Natural killer cell (primary cell): ENCODE results near the gene MAK. TPM values are rescaled to one million over a fixed set of nuclear protein-coding genes. Genes with fewer than 3 reads are reported as not detected.
A peak's percentile ranks its signal among the peaks of the same experiment; 100 is the strongest.

Source experiments
- ATAC-seq, 3 donors: fragments of 150-1000 bp in 2 of 3; fragments of 200-7000 bp in 1 of 3; cut with Tn5 transposase; 1 replicate in 1 of 3; 2 replicates in 2 of 3; pipeline ENCODE4 v1.10.0; 2021; ENCODE audit warnings: mild to moderate bottlenecking in 2 of 3, moderate library complexity in 2 of 3
- DNase-seq, 2 donors: peaks; one replicate each; pipeline versions ENCODE4 v3.0.0 to v3.0.0-alpha.2; 2013 to 2021; ENCODE audit warnings: mixed read lengths in 1 of 2
- H3K27ac ChIP-seq: one replicate; pipeline ENCODE4 v1.5.1; 2013; ENCODE audit warnings: mild to moderate bottlenecking, low read length
- H3K27me3 ChIP-seq: one replicate; pipeline ENCODE4 v1.6.1; 2013; ENCODE audit warnings: low read length; ENCODE audit not compliant: control insufficient read depth, insufficient read depth
- H3K36me3 ChIP-seq: one replicate; pipeline ENCODE4 v1.6.1; 2013; ENCODE audit warnings: low read length; ENCODE audit not compliant: control insufficient read depth, insufficient read depth
- H3K4me1 ChIP-seq: one replicate; pipeline ENCODE4 v1.6.1; 2013; ENCODE audit warnings: low read length; ENCODE audit not compliant: control insufficient read depth, insufficient read depth
- H3K4me3 ChIP-seq: one replicate; pipeline ENCODE4 v1.5.1; 2013; ENCODE audit warnings: low read length
- H3K9me3 ChIP-seq: one replicate; pipeline ENCODE4 v1.6.1; 2013; ENCODE audit warnings: low read length; ENCODE audit not compliant: control insufficient read depth, insufficient read depth
- H3K27ac Mint-ChIP-seq, 2 donors: one replicate each; pipeline ENCODE4 v1.8.0; 2022; ENCODE audit warnings: mild to moderate bottlenecking in 2 of 2, mixed read lengths in 2 of 2, moderate library complexity in 1 of 2
- H3K27me3 Mint-ChIP-seq, 2 donors: one replicate each; pipeline ENCODE4 v1.8.0; 2022; ENCODE audit warnings: low read depth in 2 of 2, mixed read lengths in 2 of 2
- H3K36me3 Mint-ChIP-seq: one replicate; pipeline ENCODE4 v1.8.0; 2022; ENCODE audit warnings: mixed read lengths
- H3K4me1 Mint-ChIP-seq, 2 donors: one replicate each; pipeline ENCODE4 v1.8.0; 2022; ENCODE audit warnings: mixed read lengths in 2 of 2
- H3K4me3 Mint-ChIP-seq: one replicate; pipeline ENCODE4 v1.8.0; 2022; ENCODE audit warnings: mild to moderate bottlenecking, moderate library complexity, mixed read lengths
- H3K9me3 Mint-ChIP-seq, 2 donors: one replicate each; pipeline ENCODE4 v1.8.0; 2022; ENCODE audit warnings: mixed read lengths in 2 of 2
- CTCF ChIP-seq: fragments of 200-600 bp; IDR thresholded peaks from one replicate; pipeline ENCODE4 v1.8.0; 2022; ENCODE audit warnings: antibody characterized with exemption
- WGBS: methylation state at CpG from one replicate; pipeline ENCODE4 v1.1.7; 2013; ENCODE audit warnings: missing lambda C conversion rate; ENCODE audit not compliant: insufficient coverage; 5-methylcytosine and 5-hydroxymethylcytosine counted together
- intact Hi-C: fragments of 100-400 bp; cut with micrococcal nuclease; formaldehyde crosslinking; loops from one replicate; pipeline ENCODE4 v1.14.2; 2022
- total RNA-seq, 4 donors: library from RNA; stranded (reverse); fragments of 120-200 nt in 1 of 4; gene quantifications; one replicate each; pipeline versions ENCODE4 v1.2.3 to v1.2.4, GENCODE V29; 2013 to 2022

Gene MAK
- total RNA-seq, 3 donors from 2014 or later (not counting 1 experiment from before 2014, with no cell fraction given): 0.41 to 0.66 (median 0.65) TPM

DNA sequence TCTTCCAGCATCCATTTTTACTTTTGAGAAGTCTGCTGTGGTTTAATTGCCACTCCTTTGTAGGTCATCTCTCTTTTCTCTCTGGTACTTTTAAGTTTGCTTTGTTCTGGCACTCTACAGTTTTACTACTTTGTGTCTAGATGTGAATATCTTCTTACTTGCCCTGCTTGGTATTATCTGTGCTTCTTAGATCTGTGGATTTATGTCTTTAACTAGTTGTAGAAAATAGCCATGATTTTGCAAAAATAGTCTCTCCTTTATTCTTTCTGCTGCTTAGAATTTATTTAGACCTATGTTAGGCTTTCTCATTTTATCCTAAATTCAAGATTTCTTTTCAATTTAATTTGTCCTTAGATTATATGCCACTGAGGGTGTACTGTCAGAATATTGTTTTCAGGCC, 5.2 kb upstream of the MAK start:
- no peak overlapping the region for H3K4me3 Mint-ChIP-seq
- no peaks in the 10 kb centered on the region for H3K36me3 ChIP-seq
- H3K27ac ChIP-seq: no peak overlapping the region
- intact Hi-C loops: no loop called here
- H3K9me3 ChIP-seq: no peaks in the 10 kb centered on the region
- H3K27me3 ChIP-seq: peaks cover 15% of the 10 kb centered on the region
- no peak for TF ChIP-seq CTCF
- DNase-seq (no peak), ATAC-seq (no peak)
- H3K27me3 Mint-ChIP-seq: peaks cover 27 to 33% of the 10 kb centered on the region in 2 donors
- H3K4me1 ChIP-seq: peaks cover 6% of the 10 kb centered on the region
- H3K4me1 Mint-ChIP-seq: peaks cover 6 to 9% of the 10 kb centered on the region in 2 donors
- H3K9me3 Mint-ChIP-seq: no peaks in the 10 kb centered on the region
- no peak overlapping the region for H3K27ac Mint-ChIP-seq
- H3K4me3 ChIP-seq: no peak overlapping the region
- H3K36me3 Mint-ChIP-seq: no peaks in the 10 kb centered on the region

GRCh38 chr6:10838794-10839333, 525 bp upstream of the MAK start:
- Histone ChIP-seq H3K27ac (no peak overlapping the region), H3K9me3 (no peaks in the 10 kb centered on the region), H3K27me3 (peaks cover 40% of the 10 kb centered on the region), H3K4me1 (peaks cover 21% of the 10 kb centered on the region), H3K4me3 (peak overlapping the region; percentile 34), H3K36me3 (no peaks in the 10 kb centered on the region)
- Mint-ChIP-seq H3K27me3 (peaks cover 58 to 74% of the 10 kb centered on the region in 2 donors), H3K9me3 (no peaks in the 10 kb centered on the region), H3K4me3 (peak overlapping the region; percentile 82), H3K36me3 (peaks cover 6% of the 10 kb centered on the region), H3K27ac (peak overlapping the region; percentile 60 to 86), H3K4me1 (peaks cover 22 to 23% of the 10 kb centered on the region in 2 donors)
- no peak for TF ChIP-seq CTCF
- 43% methylated on average over 8 of the region's 8 CpGs for WGBS
- intact Hi-C loops: loop anchor here (2.0 kb wide), 1 partner anchor 254 kb away; the partner anchor contains the start of gene SMIM13
- peak in 1 of 2 donors; percentile 21 for DNase-seq
- peak; percentile 10 to 40 (median 13) for ATAC-seq

GRCh38 chr6:10837622-10837994, 731 bp downstream of the MAK start:
- Mint-ChIP-seq H3K27ac (peak overlapping the region; percentile 60 to 86), H3K9me3 (no peaks in the 10 kb centered on the region), H3K36me3 (peaks cover 6% of the 10 kb centered on the region), H3K27me3 (peaks cover 53 to 77% of the 10 kb centered on the region in 2 donors), H3K4me3 (peak overlapping the region; percentile 79), H3K4me1 (peaks cover 22 to 23% of the 10 kb centered on the region in 2 donors)
- Histone ChIP-seq H3K27ac (no peak overlapping the region), H3K4me3 (peak overlapping the region; percentile 34), H3K9me3 (no peaks in the 10 kb centered on the region), H3K36me3 (no peaks in the 10 kb centered on the region), H3K27me3 (peaks cover 40% of the 10 kb centered on the region), H3K4me1 (peaks cover 21% of the 10 kb centered on the region)
- DNase-seq (peak; percentile 24 to 55), ATAC-seq (peak in 1 of 3 donors; percentile 1)
- intact Hi-C loops: no loop called here
- no peak for TF ChIP-seq CTCF
- WGBS: 2% methylated on average over 22 of the region's 22 CpGs
